Measurements from ENCODE around the gene NEAT1. TPM values are rescaled to one million over a fixed set of nuclear protein-coding genes. Genes with fewer than 3 reads are reported as not detected.

Gene NEAT1
- total RNA-seq, 2 donors from 2014 or later = 376 to 539 TPM

- 29 to 42% methylated on average over 11 of the region's 11 CpGs for WGBS, 2 donors
- DNase-seq (peak; percentile 71 to 86 (median 83)), ATAC-seq (peak; percentile 51)
- intact Hi-C loops (cut with DNase I) = no loop called here
- no peaks in the 10 kb centered on the region for H3K36me3 ChIP-seq (replicated peaks in 1 of 2; ENCODE audit: insufficient read depth in 1 of 2, low read depth in 2 of 2)
- no peaks in the 10 kb centered on the region for H3K27me3 ChIP-seq
- H3K27ac ChIP-seq = peak overlapping the region; percentile 98 to 99 (median 99)
- H3K9me3 ChIP-seq = no peaks in the 10 kb centered on the region
- H3K4me3 ChIP-seq = no peak overlapping the region
- H3K4me1 ChIP-seq = peaks cover 40% of the 10 kb centered on the region
- TF ChIP-seq CTCF (IDR thresholded peaks at IDR 0.05) = peak in 2 of 7 experiments; percentile 21
- TF ChIP-seq POLR2A (IDR thresholded peaks at IDR 0.05) = peak in 2 of 3 donors; percentile 68 to 70
Measured at GRCh38 chr11:65479184-65480145, 56.9 kb downstream of the NEAT1 start.

- WGBS, 2 donors = 92 to 94% methylated on average over 2 of the region's 2 CpGs
- Histone ChIP-seq H3K4me1 (peaks cover 34% of the 10 kb centered on the region), H3K27ac (no peak overlapping the region)
Measured at GRCh38 chr11:65482306-65482850, 59.8 kb downstream of the NEAT1 start.

DNA sequence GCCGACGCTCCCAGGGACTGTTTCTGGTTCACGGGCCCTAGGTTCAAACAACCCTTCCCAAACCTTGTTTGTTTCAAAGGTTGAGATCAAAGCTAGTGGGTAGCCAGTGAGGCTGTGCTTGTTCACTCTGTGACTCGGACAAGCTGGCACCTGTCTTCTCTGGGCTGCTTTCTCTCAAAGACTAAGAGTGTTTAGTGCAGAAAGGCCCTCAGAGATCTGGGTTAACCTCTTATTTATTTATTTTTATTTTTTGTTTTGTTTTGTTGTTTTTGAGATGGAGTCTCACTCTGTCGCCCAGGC, 63.3 kb downstream of the NEAT1 start:
- H3K9me3 ChIP-seq = no peaks in the 10 kb centered on the region
- H3K4me1 ChIP-seq = peaks cover 37% of the 10 kb centered on the region
- H3K27me3 ChIP-seq = no peaks in the 10 kb centered on the region
- TF ChIP-seq CTCF (IDR thresholded peaks at IDR 0.05) (no peak), POLR2A (IDR thresholded peaks at IDR 0.05) (no peak)
- DNase-seq = no peak
- H3K4me3 ChIP-seq = no peak overlapping the region
- no peak overlapping the region for H3K27ac ChIP-seq
- intact Hi-C loops (cut with DNase I) = no loop called here
- H3K36me3 ChIP-seq (replicated peaks in 1 of 2; ENCODE audit: insufficient read depth in 1 of 2, low read depth in 2 of 2) = no peaks in the 10 kb centered on the region
- no peak for ATAC-seq
- 74 to 85% methylated on average over 5 of the region's 5 CpGs for WGBS, 2 donors

More at GRCh38 chr11:65482306-65482850, 59.8 kb downstream of the NEAT1 start:
- ATAC-seq (no peak), DNase-seq (no peak)
- Histone ChIP-seq H3K36me3 (replicated peaks in 1 of 2; ENCODE audit: insufficient read depth in 1 of 2, low read depth in 2 of 2) (no peaks in the 10 kb centered on the region), H3K4me3 (no peak overlapping the region), H3K9me3 (no peaks in the 10 kb centered on the region), H3K27me3 (no peaks in the 10 kb centered on the region)
- intact Hi-C loops (cut with DNase I) = no loop called here
- no peak for TF ChIP-seq POLR2A (IDR thresholded peaks at IDR 0.05)
- no peak for TF ChIP-seq CTCF (IDR thresholded peaks at IDR 0.05)

GRCh38 chr11:65486570-65487466, 64.2 kb downstream of the NEAT1 start:
- TF ChIP-seq CTCF (IDR thresholded peaks at IDR 0.05) = no peak
- TF ChIP-seq POLR2A (IDR thresholded peaks at IDR 0.05) = no peak
- Histone ChIP-seq H3K36me3 (replicated peaks in 1 of 2; ENCODE audit: insufficient read depth in 1 of 2, low read depth in 2 of 2) (no peaks in the 10 kb centered on the region), H3K4me1 (peaks cover 47% of the 10 kb centered on the region), H3K9me3 (no peaks in the 10 kb centered on the region), H3K27me3 (no peaks in the 10 kb centered on the region), H3K27ac (peak overlapping the region; percentile 43 to 98 (median 82)), H3K4me3 (no peak overlapping the region)
- intact Hi-C loops (cut with DNase I) = no loop called here
- ATAC-seq (no peak), DNase-seq (no peak)
- WGBS, 2 donors = 80 to 81% methylated on average over 8 to 10 of the region's 10 CpGs

All from body of pancreas (tissue), 4 donors.